WTC11 (cell line): ENCODE data around the gene SKI.

Experiments
- CTCF ChIP-seq: fragments of 200-600 bp; IDR thresholded peaks from 2 replicates; pipeline ENCODE4 v1.8.0; 2022; ENCODE audit warnings: antibody characterized with exemption
- EMX1 ChIP-seq: fragments of 250-450 bp; sonication (Bioruptor Pico); IDR thresholded peaks from 2 replicates; pipeline ENCODE4 v1.8.0; 2021; ENCODE audit warnings: mild to moderate bottlenecking
- NFYB ChIP-seq: sonication (generic); formaldehyde crosslinking; conservative IDR thresholded peaks from 2 replicates; pipeline ENCODE4 v1.8.0; 2022; ENCODE audit warnings: low read depth, missing genetic modification reagents
- USF1 ChIP-seq: sonication (generic); formaldehyde crosslinking; IDR thresholded peaks from 2 replicates; pipeline ENCODE4 v1.8.0; 2022; ENCODE audit warnings: mild to moderate bottlenecking, missing genetic modification reagents
- ZBTB21 ChIP-seq: sonication (generic); formaldehyde crosslinking; IDR thresholded peaks from 2 replicates; pipeline ENCODE4 v1.8.1; 2023; ENCODE audit warnings: mild to moderate bottlenecking, missing genetic modification reagents, borderline replicate concordance
- ZNF138 ChIP-seq: sonication (generic); formaldehyde crosslinking; conservative IDR thresholded peaks from 2 replicates; pipeline ENCODE4 v1.8.1; 2022; ENCODE audit warnings: mild to moderate bottlenecking, moderate library complexity, missing genetic modification reagents
- TF ChIP-seq, protein P1 (sequence below): sonication (generic); formaldehyde crosslinking; IDR thresholded peaks from 2 replicates; pipeline ENCODE4 v1.8.1; 2022; ENCODE audit warnings: low read depth, mild to moderate bottlenecking, moderate library complexity, missing genetic modification reagents, borderline replicate concordance

- TF ChIP-seq CTCF (no peak), USF1 (CRISPR knock-in tag) (no peak), ZBTB21 (CRISPR knock-in tag) (no peak), NFYB (CRISPR knock-in tag) (no peak), ZNF138 (CRISPR knock-in tag) (no peak), EMX1 (CRISPR knock-in tag) (no peak)
- TF ChIP-seq, protein P1, sequence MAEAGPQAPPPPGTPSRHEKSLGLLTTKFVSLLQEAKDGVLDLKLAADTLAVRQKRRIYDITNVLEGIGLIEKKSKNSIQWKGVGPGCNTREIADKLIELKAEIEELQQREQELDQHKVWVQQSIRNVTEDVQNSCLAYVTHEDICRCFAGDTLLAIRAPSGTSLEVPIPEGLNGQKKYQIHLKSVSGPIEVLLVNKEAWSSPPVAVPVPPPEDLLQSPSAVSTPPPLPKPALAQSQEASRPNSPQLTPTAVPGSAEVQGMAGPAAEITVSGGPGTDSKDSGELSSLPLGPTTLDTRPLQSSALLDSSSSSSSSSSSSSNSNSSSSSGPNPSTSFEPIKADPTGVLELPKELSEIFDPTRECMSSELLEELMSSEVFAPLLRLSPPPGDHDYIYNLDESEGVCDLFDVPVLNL (CRISPR knock-in tag) = no peak
These were observed 39.8 kb upstream of the SKI start for GRCh38 chr1:2188336-2188735.
